Measurements from ENCODE around the gene CNRIP1. TPM values are rescaled to one million over a fixed set of nuclear protein-coding genes. Genes with fewer than 3 reads are reported as not detected.

CNRIP1 gene
- total RNA-seq (2014; rRNA removed; shearing (Covaris generic)), result not detected in 2 replicates
- total RNA-seq (2022), result not detected in 2 replicates
- not detected for Bru-seq, nascent RNA
- BruChase-seq, experiment 1, labeled RNA remaining after a 6-hour chase, result not detected
- BruChase-seq, experiment 2, labeled RNA remaining after a 2-hour chase, result not detected
- long read RNA-seq, result 0 reads

- Histone ChIP-seq H3K9me2 (ENCODE audit: insufficient read depth, low read length) (no peaks in the 10 kb centered on the region), H3K4me1 (ENCODE audit: insufficient read depth, low read length, poor library complexity, severe bottlenecking) (no peaks in the 10 kb centered on the region), H3K4me2 (ENCODE audit: low read length) (no peak within 1 kb of the TSS; the same call in 1 of the 2 replicates), H3K9me3 (ENCODE audit: low read length) (no peaks in the 10 kb centered on the region), H3K79me2 (ENCODE audit: insufficient read depth, low read depth, low read length) (no peaks in the 10 kb centered on the region), H3K36me3 (ENCODE audit: insufficient read depth, low read length) (no peaks in the 10 kb centered on the region), H2AFZ (ENCODE audit: low read length) (no peak within 1 kb of the TSS), H3K4me3 (ENCODE audit: low read depth, low read length, poor library complexity, severe bottlenecking) (no peak within 1 kb of the TSS), H4K20me1 (ENCODE audit: insufficient read depth, low read length) (no peaks in the 10 kb centered on the region), H3K27ac (ENCODE audit: low read depth, low read length, poor library complexity, severe bottlenecking) (no peak within 1 kb of the TSS)
- ChIA-PET CTCF (ENCODE audit: unreplicated experiment) (no interaction called here), POLR2A (interaction anchor here (0.6 kb wide), 1 partner anchor 311 kb away, joined by 3 read pairs; no protein-coding TSS in a partner anchor)
- DNase-seq (ENCODE audit: low spot score), result no peak
- no peak for TF ChIP-seq EZH2phosphoT487 (IDR thresholded peaks at IDR 0.05; ENCODE audit: borderline replicate concordance, low read depth, low read length)
- no peak for TF ChIP-seq CTCF (conservative IDR thresholded peaks at IDR 0.05; ENCODE audit: low read length)
- BruUV-seq (replicated peaks), result no TSS peak
- intact Hi-C loops (cut with micrococcal nuclease; ENCODE audit: unreplicated experiment), result no loop called here
Observed at GRCh38 chr2:68319398-68320117, at the start of gene CNRIP1. Gene CNRIP1, minus strand, starts transcription at chr2:68319949. Its CDS starts 549 bp downstream, at chr2:68319400.

- no peak overlapping the region for H2AFZ ChIP-seq (ENCODE audit: low read length)
- H4K20me1 ChIP-seq (ENCODE audit: insufficient read depth, low read length), result no peaks in the 10 kb centered on the region
- intact Hi-C loops (cut with micrococcal nuclease; ENCODE audit: unreplicated experiment), result loop anchor here (10.0 kb wide), 3 partner anchors 355 to 535 kb away; no protein-coding TSS in a partner anchor
- no peak for TF ChIP-seq CTCF (conservative IDR thresholded peaks at IDR 0.05; ENCODE audit: low read length)
- H3K4me3 ChIP-seq (ENCODE audit: low read depth, low read length, poor library complexity, severe bottlenecking), result no peak overlapping the region
- no peak overlapping the region for H3K27ac ChIP-seq (ENCODE audit: low read depth, low read length, poor library complexity, severe bottlenecking)
- no TSS peak for BruUV-seq (replicated peaks)
- peaks cover 39% of the 10 kb centered on the region for H3K4me1 ChIP-seq (ENCODE audit: insufficient read depth, low read length, poor library complexity, severe bottlenecking)
- peaks cover 18% of the 10 kb centered on the region for H3K9me3 ChIP-seq (ENCODE audit: low read length)
- DNase-seq (ENCODE audit: low spot score), result no peak
- POLR2A ChIA-PET, result no interaction called here
- H3K79me2 ChIP-seq (ENCODE audit: insufficient read depth, low read depth, low read length), result peaks cover 85% of the 10 kb centered on the region
- no peak overlapping the region for H3K4me2 ChIP-seq (ENCODE audit: low read length)
- no peaks in the 10 kb centered on the region for H3K9me2 ChIP-seq (ENCODE audit: insufficient read depth, low read length)
- H3K36me3 ChIP-seq (ENCODE audit: insufficient read depth, low read length), result peaks cover 45% of the 10 kb centered on the region
- CTCF ChIA-PET (ENCODE audit: unreplicated experiment), result no interaction called here
Observed at GRCh38 chr2:68369337-68369734, 49.6 kb upstream of the CNRIP1 start.

All from OCI-LY7 (cell line).